Ovary (tissue), 3 donors: ENCODE data around the gene CD300H.

Experiments
- CTCF ChIP-seq, 3 donors: fragments of 450-650 bp in 2 of 3; fragments of 200-600 bp in 1 of 3; IDR thresholded peaks; one replicate each; pipeline versions ENCODE4 v1.5.1 to v1.8.0; 2016 to 2022; ENCODE audit warnings: antibody characterized with exemption in 3 of 3, mild to moderate bottlenecking in 1 of 3
- POLR2A ChIP-seq: fragments of 450-650 bp; IDR thresholded peaks from one replicate; pipeline ENCODE4 v1.6.1; 2017; ENCODE audit warnings: antibody characterized with exemption, mild to moderate bottlenecking, moderate library complexity
- donor health status: DM: no; HTN: no; CAD: no.

DNA sequence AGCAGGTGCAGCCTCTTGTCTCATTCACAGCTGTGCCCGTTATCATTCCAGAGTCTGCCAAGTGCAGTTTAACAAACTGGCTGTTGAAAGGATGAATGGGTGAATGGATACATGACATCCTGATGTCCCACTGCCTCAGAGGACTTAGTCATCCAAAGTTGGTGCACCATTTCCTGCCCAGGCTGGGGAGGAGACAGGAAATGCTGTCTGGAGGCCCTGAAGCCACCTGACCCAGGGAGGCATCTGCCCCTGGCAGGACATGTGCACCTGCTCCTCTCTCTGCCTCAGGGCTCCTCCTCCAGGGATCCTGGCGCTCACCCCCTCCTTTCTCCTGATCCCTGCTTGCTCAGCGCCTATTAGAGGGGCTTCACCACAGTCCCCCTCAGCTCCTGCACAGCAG, 19.6 kb downstream of the CD300H start:
- no peak for TF ChIP-seq POLR2A
- TF ChIP-seq CTCF (IDR thresholded peaks at IDR 0.05): no peak
